Activated CD8-positive, alpha-beta memory T cell treated with anti-CD3 and anti-CD28 coated beads, Interleukin-2, amount 50 U/mL, for 48 hours (primary cell): ENCODE results near the gene TTC27.

Experiments
- DNase-seq: peaks from one replicate; pipeline ENCODE4 v3.0.0-alpha.2; 2020

Gene TTC27

DNA sequence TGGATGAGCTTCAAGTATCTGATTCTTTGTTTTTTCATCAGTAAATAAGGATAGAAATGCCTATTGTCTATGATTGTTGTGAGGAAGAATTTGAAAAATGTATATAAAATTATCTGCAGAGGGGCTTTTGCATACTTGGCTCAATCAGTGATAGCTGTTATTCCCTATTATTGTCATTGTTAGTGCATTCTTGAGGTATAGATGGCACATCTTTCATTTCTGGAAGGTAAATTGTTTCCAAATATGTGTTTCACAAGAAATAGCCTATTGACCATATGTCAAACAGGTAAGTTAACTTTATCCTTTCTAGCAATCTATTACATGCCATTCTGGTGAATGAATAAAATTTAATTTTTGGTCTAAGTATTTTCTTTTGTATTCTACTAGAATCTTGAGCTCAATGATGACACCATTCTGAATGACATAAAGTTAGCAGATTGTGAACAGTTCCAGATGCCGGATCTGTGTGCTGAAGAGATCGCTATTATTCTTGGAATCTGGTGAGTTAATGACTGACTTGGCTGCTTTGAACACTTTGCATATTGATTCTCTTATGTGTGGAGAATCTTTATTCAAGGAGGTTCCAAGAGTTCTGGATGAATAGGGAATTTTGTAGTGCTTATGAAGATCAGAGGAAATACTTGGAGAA lies 44.2 kb downstream of the TTC27 start:
- no peak for DNase-seq

DNA sequence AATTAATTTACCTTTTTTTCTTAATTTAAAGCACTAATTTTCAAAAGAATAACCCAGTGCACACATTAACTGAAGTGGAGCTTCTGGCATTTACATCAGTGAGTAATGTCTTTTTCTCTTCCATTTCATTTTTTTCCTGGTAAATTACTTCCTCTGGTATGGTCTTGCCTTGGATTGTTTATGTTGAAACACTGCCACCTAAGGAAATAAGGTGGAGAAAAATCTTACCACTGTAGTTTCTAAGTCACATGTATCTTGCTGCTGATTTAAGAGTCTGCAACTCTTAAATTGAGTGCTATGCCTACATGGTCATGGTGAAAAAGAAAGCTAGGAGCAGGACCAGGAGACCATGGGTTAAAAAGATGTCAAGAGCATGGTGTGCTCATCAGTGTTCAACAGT lies 51.0 kb downstream of the TTC27 start:
- no peak for DNase-seq

DNA sequence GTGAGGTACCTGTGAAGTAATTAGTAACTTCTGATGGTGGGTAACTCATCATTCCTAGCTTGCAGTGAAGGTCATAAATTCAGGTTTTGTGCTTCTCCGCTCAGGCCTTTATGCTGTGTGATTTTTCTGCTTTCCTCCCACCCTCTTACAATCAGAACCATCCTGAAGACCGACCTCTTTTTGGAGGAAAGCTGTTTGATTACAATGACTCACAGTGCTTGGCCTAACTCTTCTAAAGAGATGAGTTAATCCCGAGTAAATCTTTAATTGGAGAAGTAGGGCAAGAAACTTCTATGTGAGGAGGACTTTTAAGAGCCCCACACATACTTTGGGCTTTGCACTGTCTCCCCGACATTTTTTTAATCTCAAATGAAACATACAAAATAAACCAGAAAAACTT lies 53.1 kb downstream of the TTC27 start:
- no peak for DNase-seq

DNA sequence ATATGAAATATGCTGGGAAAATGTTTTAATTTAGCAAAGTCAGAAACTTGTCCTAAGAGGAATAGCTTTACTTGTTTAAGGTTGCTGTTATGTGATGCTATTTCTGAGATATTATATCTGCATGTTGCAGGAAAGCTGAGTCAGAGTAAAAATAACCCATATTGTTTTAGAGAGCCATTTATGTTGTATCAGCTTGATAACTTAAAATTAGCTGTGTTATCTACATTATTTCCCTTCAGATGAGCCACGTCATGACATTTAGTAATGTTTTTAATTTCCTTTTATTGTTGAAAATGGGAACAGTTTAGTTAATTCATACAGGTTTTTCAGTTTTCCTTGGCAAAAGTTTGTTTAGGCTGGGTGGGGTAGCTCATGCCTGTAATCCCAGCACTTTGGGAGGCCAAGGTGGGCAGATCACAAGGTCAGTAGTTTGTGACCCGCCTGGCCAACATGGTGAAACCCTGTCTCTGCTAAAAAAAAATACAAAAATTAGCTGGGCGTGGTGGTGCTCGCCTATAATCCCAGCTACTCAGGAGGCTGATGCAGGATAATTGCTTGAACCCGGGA lies 55.8 kb downstream of the TTC27 start:
- no peak for DNase-seq

DNA sequence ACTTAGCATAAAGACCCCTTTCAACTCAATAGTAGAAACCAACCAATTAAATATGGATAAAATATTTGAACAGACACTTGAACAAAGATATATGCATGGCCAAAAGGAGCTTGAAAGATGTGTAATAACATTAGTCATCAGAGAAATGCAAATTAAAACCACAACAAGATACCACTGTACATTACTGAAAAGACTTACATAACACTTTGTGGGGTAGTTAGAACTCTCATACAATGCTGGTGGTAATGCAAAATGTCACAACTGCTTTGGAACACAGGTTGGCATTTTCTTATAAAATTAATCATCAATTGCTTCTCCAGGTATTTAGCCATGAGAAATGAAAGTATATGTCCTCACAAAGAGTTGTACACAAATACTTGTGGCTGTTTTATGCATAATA lies 60.7 kb downstream of the TTC27 start:
- no peak for DNase-seq

DNA sequence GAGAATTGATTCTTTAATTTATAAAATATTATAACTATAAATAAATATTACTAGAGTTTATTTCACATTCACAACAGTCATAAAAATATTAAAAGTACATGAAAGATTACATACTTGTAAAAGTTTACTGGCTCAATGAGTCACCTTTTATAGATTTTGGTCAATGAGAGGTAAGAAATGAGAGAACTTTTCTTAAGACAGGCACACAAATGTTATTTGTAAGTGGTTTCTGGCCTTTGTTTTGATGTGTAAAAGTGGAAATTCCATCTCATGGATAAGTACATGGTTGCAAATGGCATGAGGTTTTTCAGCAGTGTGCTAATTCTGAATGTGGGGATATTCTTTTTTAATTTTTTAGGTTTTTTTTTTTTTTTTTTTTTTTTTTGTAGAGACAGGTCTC lies 63.8 kb downstream of the TTC27 start:
- DNase-seq: no peak

DNA sequence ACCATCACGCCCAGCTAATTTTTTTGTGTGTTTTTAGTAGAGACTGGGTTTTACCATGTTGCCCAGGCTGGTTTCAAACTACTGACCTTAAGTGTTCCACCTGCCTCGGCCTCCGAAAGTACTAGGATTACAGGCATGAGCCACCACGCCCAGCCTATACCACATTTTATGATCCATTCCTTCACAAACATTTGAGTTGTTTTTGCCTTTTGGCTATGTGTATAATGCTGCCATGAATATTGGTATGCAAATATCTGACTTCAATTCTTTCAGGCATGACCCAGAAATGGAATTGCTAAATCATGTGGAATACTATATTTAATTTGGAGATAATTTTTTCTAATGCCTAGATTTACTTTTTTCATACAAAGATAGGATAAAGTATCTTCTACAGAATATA lies 68.6 kb downstream of the TTC27 start:
- no peak for DNase-seq

DNA sequence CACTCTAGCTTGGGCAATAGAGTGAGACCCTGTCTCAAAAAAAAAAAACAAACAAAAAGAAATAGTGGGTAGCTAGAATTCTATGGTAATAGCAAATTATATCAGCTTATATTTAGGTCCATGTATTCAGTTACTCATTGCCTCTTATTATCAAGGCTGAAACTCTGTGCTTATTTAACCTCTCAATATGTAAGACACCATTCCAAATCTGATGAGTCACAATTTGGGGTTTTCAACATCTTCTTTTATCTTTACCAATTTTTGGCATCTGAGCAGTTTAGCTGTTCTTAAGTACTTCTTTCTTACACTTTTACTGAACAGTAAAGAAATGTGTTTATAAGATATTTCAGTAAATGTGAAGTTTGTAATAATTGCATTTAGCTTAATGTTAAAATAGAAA lies 69.3 kb downstream of the TTC27 start:
- DNase-seq: no peak

DNA sequence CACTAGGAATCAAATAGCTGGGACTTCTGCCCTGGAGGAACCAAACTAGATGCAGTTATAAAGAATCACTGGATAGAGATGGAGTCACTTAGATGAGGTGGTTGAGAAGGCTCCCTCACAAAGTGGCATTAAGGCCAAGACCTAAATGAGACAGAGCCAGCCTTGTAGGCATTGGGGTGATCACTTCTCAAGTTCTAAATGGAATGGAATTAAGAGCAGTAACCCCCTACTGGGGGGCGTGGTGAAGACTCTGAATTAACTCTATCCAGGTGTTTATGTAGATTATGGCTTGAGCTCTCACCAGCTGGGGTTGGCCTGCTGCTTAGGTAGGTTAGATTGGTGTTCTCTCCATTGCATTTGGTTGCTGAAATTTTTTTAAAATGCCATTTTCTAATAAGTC lies 71.3 kb downstream of the TTC27 start:
- no peak for DNase-seq

DNA sequence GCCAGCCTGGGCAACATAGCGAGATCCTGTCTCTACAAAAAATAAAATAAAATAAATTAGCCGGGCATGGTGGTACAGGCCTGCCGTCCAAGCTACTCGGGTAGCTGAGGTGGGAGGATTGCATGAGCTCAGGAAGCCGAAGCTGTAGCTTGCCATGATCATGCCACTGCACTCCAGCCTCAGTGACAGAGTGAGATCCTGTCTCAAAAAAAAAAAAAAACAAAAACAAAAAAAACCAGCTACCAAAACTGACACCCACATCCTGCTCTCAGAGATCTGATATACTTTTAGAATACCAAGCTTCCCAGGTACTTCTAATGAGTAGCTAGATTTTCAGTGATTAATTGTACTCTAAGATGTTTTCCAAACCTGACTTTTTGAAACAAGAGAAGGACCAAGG lies 74.0 kb downstream of the TTC27 start:
- no peak for DNase-seq

DNA sequence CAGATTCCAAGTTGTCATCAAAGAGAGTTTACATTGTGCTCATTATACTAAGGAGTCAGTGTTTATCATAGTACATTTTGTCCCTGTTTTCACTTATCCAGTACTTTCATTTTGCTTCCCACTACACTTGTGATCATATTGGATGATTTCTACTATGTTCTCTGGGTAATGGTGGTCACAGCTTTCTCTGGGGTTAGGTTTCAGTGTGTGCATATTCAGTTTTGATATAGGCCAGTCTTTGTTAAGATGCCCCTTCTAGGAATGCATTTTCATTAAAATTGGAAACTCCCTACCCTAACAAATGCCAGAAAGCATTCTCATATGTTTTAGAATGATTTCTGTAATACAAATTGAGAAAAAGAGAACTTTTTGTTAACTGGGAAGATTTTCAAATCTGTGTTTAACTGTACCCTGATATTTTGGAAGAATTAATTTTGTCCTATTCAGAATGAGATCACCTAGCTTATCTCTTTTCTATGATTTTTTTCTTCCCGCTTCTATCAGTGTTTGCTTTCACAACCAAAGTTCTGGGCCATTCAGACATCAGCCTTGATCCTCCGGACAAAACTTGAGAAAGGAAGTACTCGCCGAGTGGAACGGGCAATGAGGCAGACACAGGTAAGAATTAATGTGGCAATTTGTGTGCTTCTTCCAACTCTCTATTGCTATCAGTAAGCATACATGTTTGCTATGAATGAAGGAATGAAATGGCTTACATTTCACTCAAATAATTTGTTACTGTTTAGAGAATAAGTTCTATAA lies 74.6 kb downstream of the TTC27 start:
- DNase-seq: no peak

DNA sequence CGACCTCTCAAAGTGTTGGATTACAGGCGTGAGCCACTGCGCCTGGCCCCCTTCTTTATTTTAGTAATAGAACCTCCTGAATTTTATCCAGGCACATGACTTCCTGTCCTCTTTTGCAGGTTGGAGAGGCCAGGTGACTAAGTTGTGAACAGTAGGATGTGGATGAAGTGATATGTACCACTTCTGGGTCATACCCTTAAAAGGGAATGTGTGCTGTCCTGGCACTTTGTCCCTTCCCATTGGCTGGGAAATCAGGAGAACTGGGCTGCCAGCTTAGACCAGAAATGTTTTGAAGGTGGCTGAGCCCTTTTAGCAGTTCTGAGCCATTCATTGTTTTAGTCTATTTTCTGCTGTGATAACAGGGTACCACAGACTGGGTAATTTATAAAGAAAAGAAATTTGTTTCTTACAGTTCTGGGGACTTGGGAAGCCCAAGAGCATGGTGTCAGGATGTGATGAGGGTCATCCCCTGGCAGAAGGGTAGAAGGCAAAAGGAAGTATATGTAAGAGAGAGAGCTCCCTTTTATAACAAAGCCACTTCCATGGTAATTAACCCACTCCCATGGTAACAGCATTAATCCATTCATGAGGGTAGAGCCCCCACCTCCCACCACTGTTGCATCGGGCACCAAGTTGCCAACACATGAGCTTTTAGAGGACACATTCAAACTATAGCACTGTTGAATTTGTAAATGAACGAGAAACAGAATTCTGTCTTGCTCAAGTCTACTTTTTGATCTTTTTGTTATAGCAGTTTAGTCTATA lies 79.1 kb downstream of the TTC27 start:
- no peak for DNase-seq

DNA sequence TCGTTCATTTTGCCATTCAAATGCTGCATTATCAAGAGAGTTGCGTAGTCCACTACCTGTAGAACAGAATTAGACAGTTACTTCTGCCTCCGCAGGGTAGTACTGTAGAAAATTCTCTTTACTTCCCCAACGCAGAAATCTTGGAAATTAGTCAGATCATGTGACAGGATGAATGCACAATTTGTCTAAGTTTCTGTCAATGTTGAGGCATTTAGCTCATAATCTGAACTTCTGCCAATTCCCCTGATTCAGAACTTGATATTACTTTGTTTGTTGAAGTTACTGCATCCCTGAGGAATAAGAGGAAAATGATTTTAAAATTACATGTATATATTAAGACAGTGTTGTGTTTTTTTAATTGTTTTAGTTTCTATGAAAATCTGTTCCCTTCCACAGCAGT lies 83.4 kb downstream of the TTC27 start:
- no peak for DNase-seq

DNA sequence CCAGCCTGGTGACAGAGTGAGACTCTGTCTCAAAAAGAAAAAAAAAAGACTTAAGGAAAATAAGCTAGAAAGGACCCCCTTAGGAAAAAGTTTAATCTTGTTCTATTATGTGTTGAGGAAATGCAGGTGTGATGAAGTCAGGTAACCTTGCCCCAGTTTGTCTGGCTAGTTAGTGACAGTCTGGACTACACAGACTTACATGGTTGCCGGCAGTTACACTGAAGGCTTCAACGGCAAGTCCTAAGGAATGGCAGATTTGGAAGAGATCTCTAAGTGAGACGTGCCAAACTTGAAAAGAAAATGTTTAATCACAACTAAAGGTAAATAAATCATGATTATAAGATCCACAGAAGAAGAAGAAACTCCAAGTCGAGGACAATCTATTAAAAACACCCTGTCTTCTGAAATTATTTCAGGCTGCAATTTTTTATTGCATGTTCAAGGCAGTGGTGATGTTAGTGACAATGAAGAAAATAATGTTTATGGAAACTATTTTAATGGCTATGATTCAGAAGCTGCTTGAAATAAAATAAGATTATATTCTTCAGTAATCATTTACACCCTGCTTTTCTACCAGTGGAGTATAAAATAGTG lies 84.2 kb downstream of the TTC27 start:
- DNase-seq: no peak

DNA sequence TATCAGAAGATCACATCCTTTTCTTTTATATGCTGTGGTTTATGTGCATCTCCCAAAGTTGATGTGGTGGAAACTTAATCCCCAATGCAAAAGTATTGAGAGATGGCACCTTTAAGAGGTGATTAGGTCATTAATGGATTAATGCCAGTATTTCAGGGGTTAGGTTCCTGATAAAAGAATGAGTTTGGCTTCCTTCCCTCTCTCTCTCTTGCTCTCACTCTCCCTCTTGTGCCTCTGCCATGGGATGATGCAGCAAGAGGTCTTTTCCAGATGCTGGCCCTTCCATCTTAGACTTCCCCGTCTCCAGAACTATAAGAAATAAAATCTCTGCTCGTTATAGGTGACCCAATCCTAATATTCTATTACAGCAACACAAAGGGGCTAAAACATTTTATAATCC lies 85.0 kb downstream of the TTC27 start:
- no peak for DNase-seq

DNA sequence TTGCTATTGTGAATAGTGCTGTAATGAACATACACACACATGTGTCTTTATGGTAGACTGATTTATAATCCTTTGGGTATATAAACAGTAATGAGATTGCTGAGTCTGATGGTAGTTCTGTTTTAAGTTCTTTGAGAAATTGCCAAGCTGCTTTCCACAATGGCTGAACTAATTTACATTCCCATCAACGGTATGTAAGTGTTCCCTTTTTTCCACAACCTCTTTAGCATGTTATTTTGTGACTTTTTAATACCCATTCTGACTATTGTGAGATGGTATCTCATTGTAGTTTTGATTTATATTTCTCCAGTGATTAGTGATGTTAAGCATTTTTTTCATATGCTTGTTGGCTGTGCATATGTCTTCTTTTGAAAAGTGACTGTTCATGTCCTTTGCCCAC lies 86.7 kb downstream of the TTC27 start:
- DNase-seq: no peak

DNA sequence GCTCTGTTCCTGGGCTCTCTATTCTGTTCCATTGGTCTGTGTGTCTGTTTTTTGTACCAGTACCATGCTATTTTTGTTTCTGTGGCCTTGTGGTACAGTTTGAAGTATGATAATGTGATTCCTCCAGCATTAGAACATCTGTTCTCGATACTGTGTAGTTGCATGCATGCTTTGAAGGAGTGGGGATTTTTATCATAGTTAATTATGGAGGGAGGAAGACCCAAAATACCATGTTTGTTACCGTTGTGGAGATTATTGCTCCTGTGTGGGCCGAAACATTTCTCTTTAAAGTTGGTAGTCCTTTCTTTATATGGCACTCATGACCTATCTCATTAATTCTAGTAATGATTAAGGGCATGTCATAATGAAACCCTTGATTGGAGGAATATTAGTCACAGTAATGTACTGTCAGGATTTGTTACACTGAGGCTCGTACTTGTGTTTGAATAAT lies 87.6 kb downstream of the TTC27 start:
- no peak for DNase-seq

DNA sequence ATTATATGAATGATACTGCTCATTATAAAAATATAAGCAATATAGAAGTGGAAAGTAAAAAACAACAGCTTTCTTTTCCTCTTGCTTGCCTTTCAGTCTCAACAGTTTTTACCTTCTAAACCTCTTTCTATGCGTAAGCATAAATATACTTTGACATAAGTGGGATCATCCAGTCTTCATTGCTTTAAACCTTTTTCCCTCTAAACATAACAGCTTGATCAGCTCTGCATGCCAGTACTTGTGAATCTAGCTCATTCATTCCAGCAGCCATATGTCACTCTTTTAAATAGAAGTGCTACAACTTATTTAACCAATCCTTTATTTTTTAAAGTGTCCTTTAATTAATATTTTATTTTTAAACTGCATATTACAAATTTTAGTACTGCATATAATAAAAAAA lies 88.1 kb downstream of the TTC27 start:
- no peak for DNase-seq

DNA sequence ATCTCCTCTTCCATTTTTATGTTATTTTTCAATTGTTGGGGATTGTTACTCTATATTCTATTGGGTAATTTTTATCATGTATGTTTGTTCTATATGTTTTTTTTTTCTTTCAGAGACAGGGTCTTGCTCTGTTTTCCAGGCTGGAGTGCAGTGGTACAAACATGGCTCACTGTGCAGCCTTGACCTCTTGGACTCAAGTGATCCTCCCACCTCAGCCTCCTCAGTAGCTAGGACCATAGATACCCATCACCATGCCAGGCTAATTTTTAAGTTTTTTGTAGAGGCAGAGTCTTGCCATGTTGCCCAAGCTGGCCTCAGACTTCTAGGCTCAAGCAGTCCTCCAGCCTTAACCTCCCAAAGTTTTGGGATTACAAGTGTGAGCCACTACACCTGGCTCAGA lies 88.7 kb downstream of the TTC27 start:
- no peak for DNase-seq

DNA sequence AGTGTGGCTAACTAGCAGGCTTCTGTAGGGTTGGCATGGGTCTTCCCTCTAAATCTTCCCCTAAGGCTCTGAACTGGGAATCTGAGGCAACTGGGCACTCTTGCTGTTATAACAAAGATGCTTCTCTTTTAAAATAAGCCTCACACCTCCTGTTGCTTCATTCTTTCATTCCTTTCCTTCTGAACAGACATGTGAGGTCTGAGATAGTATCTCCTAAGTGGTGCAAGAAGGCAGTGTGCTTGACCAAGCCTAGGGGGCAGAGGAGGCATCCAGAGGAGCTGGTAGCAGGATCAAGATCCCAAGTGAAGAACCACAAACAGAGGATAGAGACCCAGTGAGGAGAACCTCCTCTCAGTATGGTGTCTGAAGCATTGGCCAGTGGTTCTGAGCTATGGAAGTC lies 90.9 kb downstream of the TTC27 start:
- DNase-seq: no peak

DNA sequence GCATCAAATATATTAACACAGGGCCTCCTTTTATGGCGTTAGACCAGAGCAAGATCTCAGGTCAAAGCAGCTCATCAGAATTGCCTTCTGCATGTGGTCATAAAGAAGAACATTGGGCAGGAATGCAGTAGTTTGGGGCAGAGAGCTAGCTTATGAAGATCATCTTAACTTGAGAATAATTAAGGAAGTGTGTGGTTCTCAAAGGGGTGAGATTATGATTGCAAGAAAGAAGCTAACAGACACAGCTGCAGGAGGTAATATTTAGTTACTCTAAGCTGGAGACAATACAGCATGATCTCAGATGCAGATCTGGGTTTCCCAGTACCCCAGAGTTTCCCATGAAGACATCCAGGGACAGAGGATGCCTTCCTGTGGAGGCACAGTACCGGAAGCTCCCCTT lies 91.6 kb downstream of the TTC27 start:
- DNase-seq: no peak

DNA sequence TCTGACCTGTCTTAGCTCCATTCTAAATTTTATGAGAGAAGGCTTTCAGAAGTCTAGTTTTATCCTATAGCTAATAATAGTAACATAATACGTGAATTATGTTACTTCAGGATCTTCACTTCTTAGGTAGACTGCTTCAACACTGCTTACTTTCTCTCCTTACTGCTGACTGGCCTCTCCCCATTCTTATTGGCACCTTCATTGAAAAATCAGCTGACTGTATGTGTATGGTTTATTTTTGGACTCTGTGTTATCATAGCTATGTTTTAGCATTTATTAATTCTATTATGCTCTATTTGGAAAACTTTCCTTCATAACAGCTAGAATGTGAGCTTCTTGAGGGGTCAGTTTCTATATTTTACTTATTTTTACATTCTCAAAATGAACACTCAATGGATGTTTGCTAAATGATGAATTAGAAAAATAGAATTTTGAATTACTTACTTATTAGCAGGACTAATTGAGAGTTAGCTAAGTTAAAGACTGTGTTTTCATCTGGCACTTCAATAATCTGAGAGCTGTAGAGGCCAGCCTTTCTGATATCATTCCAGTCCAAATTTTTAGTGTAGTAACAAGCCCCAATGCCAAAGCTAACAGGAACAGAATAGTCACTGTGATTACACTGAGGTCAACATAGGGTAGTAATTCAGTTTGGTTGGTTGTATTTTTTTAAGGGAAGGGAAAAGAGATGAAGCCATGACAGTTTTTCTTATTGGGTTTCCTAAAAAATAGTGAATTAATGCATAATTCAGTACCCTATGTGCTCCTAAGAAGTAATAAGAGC lies 92.3 kb downstream of the TTC27 start:
- no peak for DNase-seq

DNA sequence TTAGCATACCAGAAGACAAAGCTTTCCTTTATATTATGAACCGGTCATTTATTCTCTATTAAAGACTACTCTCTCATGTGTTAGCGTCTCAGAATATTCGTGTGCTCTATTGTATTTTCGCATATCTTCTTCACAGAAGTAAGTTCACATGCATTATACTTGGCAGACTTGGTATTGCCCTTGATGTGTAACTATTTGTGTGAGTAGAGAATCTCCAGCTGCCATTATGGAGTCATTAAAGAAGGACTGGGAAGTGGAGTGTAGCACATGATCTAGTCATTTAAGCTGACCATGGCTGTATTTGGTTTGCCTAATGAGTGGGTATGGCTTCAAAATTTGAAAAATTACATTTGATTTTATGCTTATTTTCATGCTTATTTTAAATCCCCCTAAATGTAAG lies 92.9 kb downstream of the TTC27 start:
- no peak for DNase-seq
